IMR-90 (cell line): ENCODE data around the gene ADAMTSL5. TPM values are rescaled to one million over a fixed set of nuclear protein-coding genes. Genes with fewer than 3 reads are reported as not detected.

Experiments used
- ATAC-seq: fragments of 200-7000 bp; cut with Tn5 transposase; 2 replicates; pipeline ENCODE4 v1.9.1; 2020; ENCODE audit warnings: low read depth, mild to moderate bottlenecking, moderate library complexity
- BruUV-seq: library from RNA; stranded (reverse); fragments of 400-500 nt; replicated peaks from 2 replicates; lab custom pipeline; 2021; lab: Mats Ljungman, UMichigan
- CTCF ChIA-PET: fragments of 300-600 bp; formaldehyde crosslinking; extraction: SDS; loops from one replicate; lab custom pipeline; 2021; ENCODE audit warnings: antibody characterized with exemption; lab: Yijun Ruan, JAX
- POLR2A ChIA-PET: fragments of 300-600 bp; sonication (Branson Sonifier 250); formaldehyde crosslinking; loops from one replicate; lab custom pipeline; 2022; ENCODE audit warnings: antibody characterized with exemption; ENCODE audit not compliant: unreplicated experiment; lab: Charles Lee
- DNase-seq: peaks from one replicate; pipeline ENCODE4 v3.0.0; 2013
- H2AFZ ChIP-seq: replicated peaks from 2 replicates; pipeline ENCODE3; 2013; ENCODE audit warnings: low read length, mild to moderate bottlenecking; ENCODE audit not compliant: poor library complexity
- H2AK5ac ChIP-seq: 2 replicates; pipeline ENCODE4 v1.6.1; 2013; ENCODE audit warnings: low read depth, low read length, inconsistent platforms
- H2AK9ac ChIP-seq: replicated peaks from 2 replicates; pipeline ENCODE3; 2013; ENCODE audit warnings: mild to moderate bottlenecking, low read depth, low read length, moderate library complexity; ENCODE audit not compliant: poor library complexity
- H2BK120ac ChIP-seq: 2 replicates; pipeline ENCODE4 v1.6.1; 2013; ENCODE audit warnings: low read depth, low read length, inconsistent platforms
- H2BK15ac ChIP-seq: 3 replicates; pipeline ENCODE4 v1.6.1; 2013; ENCODE audit warnings: low read depth, low read length, inconsistent platforms
- H2BK20ac ChIP-seq: 2 replicates; pipeline ENCODE4 v1.6.1; 2013; ENCODE audit warnings: low read depth, mild to moderate bottlenecking, inconsistent platforms, low read length, moderate library complexity
- H2BK5ac ChIP-seq: 2 replicates; pipeline ENCODE4 v1.6.1; 2013; ENCODE audit warnings: mild to moderate bottlenecking, low read depth, low read length, inconsistent platforms; ENCODE audit not compliant: poor library complexity, severe bottlenecking
- H3K14ac ChIP-seq: replicated peaks from 2 replicates; pipeline ENCODE4 v1.6.1; 2013; ENCODE audit warnings: low read depth, low read length, inconsistent platforms
- H3K18ac ChIP-seq: 2 replicates; pipeline ENCODE4 v1.6.1; 2013; ENCODE audit warnings: low read depth, low read length, control low read depth
- H3K23ac ChIP-seq: 2 replicates; pipeline ENCODE4 v1.6.1; 2013; ENCODE audit warnings: low read depth, low read length, inconsistent platforms
- H3K27ac ChIP-seq: 2 replicates; pipeline ENCODE4 v1.5.1; 2013; ENCODE audit warnings: mild to moderate bottlenecking, control low read depth, low read length; ENCODE audit not compliant: insufficient read depth
- H3K27me3 ChIP-seq: 2 replicates; pipeline ENCODE4 v1.6.1; 2013; ENCODE audit warnings: low read length; ENCODE audit not compliant: control insufficient read depth, insufficient read depth
- H3K36me3 ChIP-seq: 2 replicates; pipeline ENCODE4 v1.6.1; 2013; ENCODE audit warnings: low read length, mixed read lengths; ENCODE audit not compliant: control insufficient read depth, insufficient read depth
- H3K4ac ChIP-seq: 2 replicates; pipeline ENCODE4 v1.6.1; 2013; ENCODE audit warnings: low read depth, low read length, inconsistent platforms
- H3K4me1 ChIP-seq: 2 replicates; pipeline ENCODE4 v1.6.1; 2013; ENCODE audit warnings: low read length, mixed read lengths; ENCODE audit not compliant: control insufficient read depth, insufficient read depth
- H3K4me2 ChIP-seq: 2 replicates; pipeline ENCODE4 v1.6.1; 2013; ENCODE audit warnings: low read depth, mild to moderate bottlenecking, control low read depth, low read length, moderate library complexity
- H3K4me3 ChIP-seq: 2 replicates; pipeline ENCODE4 v1.5.1; 2013; ENCODE audit warnings: low read depth, mild to moderate bottlenecking, control low read depth, low read length, moderate library complexity; ENCODE audit not compliant: insufficient read depth
- H3K56ac ChIP-seq: 2 replicates; pipeline ENCODE4 v1.6.1; 2013; ENCODE audit warnings: low read length, inconsistent platforms; ENCODE audit not compliant: insufficient read depth; ENCODE audit errors: extremely low read depth
- H3K79me1 ChIP-seq, 2 experiments: 2 replicates each; pipeline ENCODE4 v1.6.1; 2013; ENCODE audit warnings: low read length in 2 of 2, inconsistent platforms in 1 of 2, low read depth in 1 of 2
- H3K9ac ChIP-seq: 2 replicates; pipeline ENCODE4 v1.6.1; 2013; ENCODE audit warnings: low read depth, low read length, control low read depth
- H3K9me1 ChIP-seq: 2 replicates; pipeline ENCODE4 v1.6.1; 2013; ENCODE audit warnings: low read length, inconsistent platforms; ENCODE audit not compliant: insufficient read depth
- H3K9me3 ChIP-seq: 2 replicates; pipeline ENCODE4 v1.6.1; 2013; ENCODE audit warnings: low read length; ENCODE audit not compliant: control insufficient read depth, insufficient read depth
- H4K20me1 ChIP-seq: 2 replicates; pipeline ENCODE4 v1.6.1; 2013; ENCODE audit warnings: low read length, inconsistent platforms; ENCODE audit not compliant: insufficient read depth
- H4K5ac ChIP-seq: 2 replicates; pipeline ENCODE4 v1.6.1; 2013; ENCODE audit warnings: mild to moderate bottlenecking, low read depth, low read length, control low read depth
- H4K8ac ChIP-seq, 2 experiments: 2 replicates each; pipeline ENCODE4 v1.6.1; 2013; ENCODE audit warnings: low read depth in 2 of 2, low read length in 2 of 2, control low read depth in 1 of 2, inconsistent platforms in 1 of 2
- H4K91ac ChIP-seq: 2 replicates; pipeline ENCODE4 v1.6.1; 2013; ENCODE audit warnings: low read depth, low read length, inconsistent platforms; ENCODE audit not compliant: insufficient read depth
- CHD1 ChIP-seq: IDR thresholded peaks from 2 replicates; pipeline ENCODE4 v1.6.1; 2012; ENCODE audit warnings: low read depth, low read length, improper control_type of control experiment
- MAZ ChIP-seq: IDR thresholded peaks from 2 replicates; pipeline ENCODE4 v1.6.1; 2012; ENCODE audit warnings: low read depth, mild to moderate bottlenecking, low read length, improper control_type of control experiment, moderate library complexity, borderline replicate concordance
- POLR2A ChIP-seq: IDR thresholded peaks from 2 replicates; pipeline ENCODE4 v1.6.1; 2012; ENCODE audit warnings: mild to moderate bottlenecking, low read depth, low read length
- RAD21 ChIP-seq: IDR thresholded peaks from 2 replicates; pipeline ENCODE4 v1.6.1; 2012; ENCODE audit warnings: low read length, improper control_type of control experiment
- WGBS, 2 experiments: methylation state at CpG; one replicate each; pipeline versions ENCODE4 v1.1.5 to v1.1.7; 2013; ENCODE audit warnings: missing lambda C conversion rate in 2 of 2; ENCODE audit not compliant: insufficient read length in 1 of 2; ENCODE audit errors: extremely low coverage in 2 of 2; 5-methylcytosine and 5-hydroxymethylcytosine counted together
- dilution Hi-C: fragments of 300-500 bp; cut with HindIII; formaldehyde crosslinking; loops from one replicate; pipeline ENCODE4 v1.14.3; 2018; ENCODE audit warnings: low sequenced_read_pairs; ENCODE audit not compliant: unreplicated experiment
- in situ Hi-C: fragments of 300-500 bp; cut with MboI; formaldehyde crosslinking; loops from 3 replicates; pipeline ENCODE4 v1.14.3; 2019; ENCODE audit warnings: low sequenced_read_pairs, inconsistent platforms, mixed read lengths
- intact Hi-C: fragments of 100-400 bp; cut with micrococcal nuclease; formaldehyde crosslinking; loops from 2 replicates; pipeline ENCODE4 v1.10.0; 2022
- polyA plus RNA-seq, 3 experiments: library from polyadenylated mRNA; depleted of rRNA; stranded (reverse); fragments of >200 nt; gene quantifications; 2 replicates each; pipeline ENCODE4 v1.2.3, GENCODE V29; 2012; ENCODE audit warnings: low replicate concordance in 1 of 3
- total RNA-seq: library from RNA; depleted of rRNA; stranded (reverse); fragments of >200 nt; gene quantifications from 2 replicates; pipeline ENCODE4 v1.2.3, GENCODE V29; 2012
- TF ChIP-seq, protein P1 (sequence below): fragments of 150-350 bp; IDR thresholded peaks from 2 replicates; pipeline ENCODE4 v1.6.1; 2017; ENCODE audit warnings: mild to moderate bottlenecking, antibody characterized with exemption, low read length, low read depth
- TF ChIP-seq, protein P2 (sequence below): conservative IDR thresholded peaks from 2 replicates; pipeline ENCODE4 v1.5.1; 2012; ENCODE audit warnings: mild to moderate bottlenecking, low read depth, low read length, improper control_type of control experiment
- TF ChIP-seq, protein P3 (sequence below): fragments of 150-350 bp; IDR thresholded peaks from 2 replicates; pipeline ENCODE4 v1.6.1; 2016; ENCODE audit warnings: low read depth, mild to moderate bottlenecking, low read length, moderate library complexity, borderline replicate concordance

Gene ADAMTSL5
- total and polyA plus RNA-seq, 2 of the 4 experiments (the other 2 are of a cell fraction), result 0.90 to 10.8 TPM

DNA sequence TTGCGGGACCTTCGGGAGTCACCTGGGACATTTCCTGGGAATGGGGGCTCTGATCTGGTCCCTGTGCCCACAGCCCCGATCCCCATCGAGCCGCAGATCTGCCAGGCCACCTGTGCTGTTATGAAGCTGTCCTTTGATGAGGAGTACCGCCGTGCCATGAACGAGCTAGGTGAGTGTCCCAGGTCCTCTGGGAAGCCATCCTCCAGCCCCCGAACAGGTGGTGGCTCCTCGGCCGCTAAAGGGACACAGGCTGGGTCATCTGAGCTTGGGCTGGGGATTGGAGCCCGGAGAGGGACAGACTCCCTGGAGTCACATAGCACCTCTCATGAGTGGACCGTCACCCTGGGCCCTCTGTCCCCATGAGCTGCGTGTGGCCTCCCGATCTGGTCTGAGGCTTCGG is 54.9 kb downstream of the ADAMTSL5 start:
- ATAC-seq, result no peak
- H3K27me3 ChIP-seq, result peaks cover 36% of the 10 kb centered on the region

More for the DNA sequence above, 54.9 kb downstream of the ADAMTSL5 start:
- no peak overlapping the region for H3K4ac ChIP-seq
- no peak overlapping the region for H2AK9ac ChIP-seq
- TF ChIP-seq, protein P1, sequence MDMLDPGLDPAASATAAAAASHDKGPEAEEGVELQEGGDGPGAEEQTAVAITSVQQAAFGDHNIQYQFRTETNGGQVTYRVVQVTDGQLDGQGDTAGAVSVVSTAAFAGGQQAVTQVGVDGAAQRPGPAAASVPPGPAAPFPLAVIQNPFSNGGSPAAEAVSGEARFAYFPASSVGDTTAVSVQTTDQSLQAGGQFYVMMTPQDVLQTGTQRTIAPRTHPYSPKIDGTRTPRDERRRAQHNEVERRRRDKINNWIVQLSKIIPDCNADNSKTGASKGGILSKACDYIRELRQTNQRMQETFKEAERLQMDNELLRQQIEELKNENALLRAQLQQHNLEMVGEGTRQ, result no peak
- TF ChIP-seq, protein P2, sequence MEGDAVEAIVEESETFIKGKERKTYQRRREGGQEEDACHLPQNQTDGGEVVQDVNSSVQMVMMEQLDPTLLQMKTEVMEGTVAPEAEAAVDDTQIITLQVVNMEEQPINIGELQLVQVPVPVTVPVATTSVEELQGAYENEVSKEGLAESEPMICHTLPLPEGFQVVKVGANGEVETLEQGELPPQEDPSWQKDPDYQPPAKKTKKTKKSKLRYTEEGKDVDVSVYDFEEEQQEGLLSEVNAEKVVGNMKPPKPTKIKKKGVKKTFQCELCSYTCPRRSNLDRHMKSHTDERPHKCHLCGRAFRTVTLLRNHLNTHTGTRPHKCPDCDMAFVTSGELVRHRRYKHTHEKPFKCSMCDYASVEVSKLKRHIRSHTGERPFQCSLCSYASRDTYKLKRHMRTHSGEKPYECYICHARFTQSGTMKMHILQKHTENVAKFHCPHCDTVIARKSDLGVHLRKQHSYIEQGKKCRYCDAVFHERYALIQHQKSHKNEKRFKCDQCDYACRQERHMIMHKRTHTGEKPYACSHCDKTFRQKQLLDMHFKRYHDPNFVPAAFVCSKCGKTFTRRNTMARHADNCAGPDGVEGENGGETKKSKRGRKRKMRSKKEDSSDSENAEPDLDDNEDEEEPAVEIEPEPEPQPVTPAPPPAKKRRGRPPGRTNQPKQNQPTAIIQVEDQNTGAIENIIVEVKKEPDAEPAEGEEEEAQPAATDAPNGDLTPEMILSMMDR, result no peak
- TF ChIP-seq CHD1, result no peak
- TF ChIP-seq, protein P3, sequence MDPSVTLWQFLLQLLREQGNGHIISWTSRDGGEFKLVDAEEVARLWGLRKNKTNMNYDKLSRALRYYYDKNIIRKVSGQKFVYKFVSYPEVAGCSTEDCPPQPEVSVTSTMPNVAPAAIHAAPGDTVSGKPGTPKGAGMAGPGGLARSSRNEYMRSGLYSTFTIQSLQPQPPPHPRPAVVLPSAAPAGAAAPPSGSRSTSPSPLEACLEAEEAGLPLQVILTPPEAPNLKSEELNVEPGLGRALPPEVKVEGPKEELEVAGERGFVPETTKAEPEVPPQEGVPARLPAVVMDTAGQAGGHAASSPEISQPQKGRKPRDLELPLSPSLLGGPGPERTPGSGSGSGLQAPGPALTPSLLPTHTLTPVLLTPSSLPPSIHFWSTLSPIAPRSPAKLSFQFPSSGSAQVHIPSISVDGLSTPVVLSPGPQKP, result no peak
- TF ChIP-seq MAZ, result no peak
- TF ChIP-seq RAD21, result no peak
- TF ChIP-seq POLR2A, result no peak
- no peak overlapping the region for H3K4me2 ChIP-seq
- H2BK20ac ChIP-seq, result no peak overlapping the region
- dilution Hi-C loops (no loop called here), intact Hi-C loops (no loop called here), in situ Hi-C loops (no loop called here)
- H3K23ac ChIP-seq, result no peak overlapping the region
- DNase-seq, result no peak
- H2BK5ac ChIP-seq, result no peak overlapping the region
- WGBS, 2 experiments, result 90% methylated on average over 4 of the region's 16 CpGs; no CpG with 5 or more reads in 1 of the 2 experiments
- no TSS peak for BruUV-seq
- no peak overlapping the region for H2BK15ac ChIP-seq
- peaks cover 34% of the 10 kb centered on the region for H4K20me1 ChIP-seq
- no peak overlapping the region for H2AFZ ChIP-seq
- H3K4me3 ChIP-seq, result no peak overlapping the region
- 0 out of 2 replicates have a peak, but pooled peaks cover 2% of the 10 kb centered on the region for H3K9me1 ChIP-seq
- H3K27ac ChIP-seq, result no peak overlapping the region
- no peaks in the 10 kb centered on the region for H3K4me1 ChIP-seq
- no peak overlapping the region for H3K18ac ChIP-seq
- ChIA-PET POLR2A (no interaction called here), CTCF (no interaction called here)
- H2AK5ac ChIP-seq, result no peak overlapping the region
- H3K14ac ChIP-seq, result no peak overlapping the region
- H2BK120ac ChIP-seq, result no peak overlapping the region
- H4K91ac ChIP-seq, result no peak overlapping the region
- H3K79me1 ChIP-seq, result no peaks in the 10 kb centered on the region
- H4K8ac ChIP-seq, result no peak overlapping the region
- no peaks in the 10 kb centered on the region for H3K9me3 ChIP-seq
- H3K56ac ChIP-seq, result no peak overlapping the region
- H3K36me3 ChIP-seq, result peaks cover 3% of the 10 kb centered on the region; the same call in 1 of the 2 replicates
- H4K5ac ChIP-seq, result no peak overlapping the region
- H3K9ac ChIP-seq, result no peak overlapping the region
